8988T (cell line): ENCODE measurements around the gene NSG2.

Source experiments
- DNase-seq: peaks from one replicate; pipeline ENCODE4 v3.0.0; 2011

The NSG2 gene

DNA sequence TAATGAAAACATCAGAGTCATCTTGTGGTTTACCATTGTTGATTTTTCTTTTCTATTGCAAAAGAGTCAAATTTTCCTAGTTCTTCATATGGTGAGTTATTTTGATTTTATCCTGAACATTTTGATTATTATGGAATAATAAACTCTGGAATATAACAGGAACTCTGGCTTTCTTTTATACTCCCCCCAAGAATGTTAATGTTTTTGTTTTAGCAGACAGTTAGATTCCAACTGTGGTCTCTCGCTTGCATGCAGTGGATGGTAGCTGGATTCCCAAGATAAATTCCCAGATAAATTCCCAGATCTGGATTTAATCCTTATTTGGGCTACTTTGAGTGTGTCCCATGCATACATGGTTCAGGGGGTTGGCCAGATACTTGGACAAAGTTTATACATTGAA is 109.8 kb downstream of the NSG2 start:
- DNase-seq = no peak

DNA sequence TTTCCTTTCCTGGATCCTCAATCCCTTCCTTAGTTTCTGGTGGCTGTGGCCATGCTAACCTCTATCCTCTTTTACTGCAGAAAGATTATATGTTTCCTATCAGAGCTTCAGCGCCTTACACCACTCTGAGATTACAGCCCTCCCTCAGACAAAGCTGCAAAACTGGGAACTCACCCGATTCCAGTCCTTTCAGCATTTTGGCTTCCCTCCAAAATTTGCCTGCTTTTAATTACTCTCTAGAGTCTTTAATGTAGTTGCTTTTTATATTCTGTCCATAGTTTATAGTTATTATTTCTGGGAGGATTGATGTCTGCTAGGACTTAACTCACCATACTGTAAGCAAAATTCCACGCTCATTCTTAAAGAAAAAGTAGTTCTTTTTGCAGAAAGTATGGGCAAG is 110.2 kb downstream of the NSG2 start:
- no peak for DNase-seq

DNA sequence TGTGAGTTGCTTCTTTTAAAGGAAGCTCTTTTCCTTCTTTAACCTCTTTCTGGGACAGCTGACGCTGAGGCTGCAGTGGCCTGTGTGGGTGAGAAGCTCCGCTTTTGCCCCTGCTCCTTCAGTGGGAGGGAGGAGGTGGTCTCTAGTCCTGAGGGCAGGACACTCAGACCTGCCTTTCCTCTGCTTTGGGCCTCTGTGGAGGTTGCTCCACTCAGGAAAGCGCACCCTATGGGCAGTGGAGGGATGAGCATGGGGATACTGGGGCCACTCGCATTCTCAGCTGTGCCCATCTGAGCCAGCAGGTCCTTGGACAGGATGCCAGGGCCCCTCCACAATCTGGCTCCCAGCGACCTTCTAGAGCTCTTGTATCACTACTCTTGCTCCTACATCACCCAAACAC is 111.5 kb downstream of the NSG2 start:
- DNase-seq = no peak
